HUES6 (cell line): ENCODE data around the gene CLIC5.

Experiments used
- H3K27ac ChIP-seq: 2 replicates; pipeline ENCODE4 v1.7.0; 2013; ENCODE audit warnings: low read depth, mild to moderate bottlenecking, low read length, inconsistent platforms
- H3K27me3 ChIP-seq: 2 replicates; pipeline ENCODE4 v1.6.1; 2013; ENCODE audit warnings: low read length; ENCODE audit not compliant: control insufficient read depth, insufficient read depth
- H3K36me3 ChIP-seq: 2 replicates; pipeline ENCODE4 v1.6.1; 2013; ENCODE audit warnings: low read length; ENCODE audit not compliant: control insufficient read depth, insufficient read depth
- H3K4me1 ChIP-seq: 2 replicates; pipeline ENCODE4 v1.6.1; 2013; ENCODE audit warnings: low read length; ENCODE audit not compliant: control insufficient read depth, insufficient read depth
- H3K4me3 ChIP-seq: 2 replicates; pipeline ENCODE4 v1.5.1; 2013; ENCODE audit warnings: low read depth, low read length
- H3K9ac ChIP-seq: one replicate; pipeline ENCODE4 v1.6.1; 2013; ENCODE audit warnings: mild to moderate bottlenecking, low read length
- H3K9me3 ChIP-seq: 2 replicates; pipeline ENCODE4 v1.6.1; 2013; ENCODE audit warnings: low read depth, low read length; ENCODE audit not compliant: control insufficient read depth, insufficient read depth

Gene CLIC5

GRCh38 chr6:46014511-46015118, 1.0 kb downstream of the CLIC5 start:
- no peak overlapping the region for H3K27ac ChIP-seq
- peaks cover 8% of the 10 kb centered on the region; the same call in 1 of the 2 replicates for H3K9me3 ChIP-seq
- H3K9ac ChIP-seq, result no peak overlapping the region
- H3K36me3 ChIP-seq, result no peaks in the 10 kb centered on the region
- peak overlapping the region; percentile 72 for H3K4me3 ChIP-seq
- H3K4me1 ChIP-seq, result peaks cover 29% of the 10 kb centered on the region
- H3K27me3 ChIP-seq, result peaks cover 56% of the 10 kb centered on the region

DNA sequence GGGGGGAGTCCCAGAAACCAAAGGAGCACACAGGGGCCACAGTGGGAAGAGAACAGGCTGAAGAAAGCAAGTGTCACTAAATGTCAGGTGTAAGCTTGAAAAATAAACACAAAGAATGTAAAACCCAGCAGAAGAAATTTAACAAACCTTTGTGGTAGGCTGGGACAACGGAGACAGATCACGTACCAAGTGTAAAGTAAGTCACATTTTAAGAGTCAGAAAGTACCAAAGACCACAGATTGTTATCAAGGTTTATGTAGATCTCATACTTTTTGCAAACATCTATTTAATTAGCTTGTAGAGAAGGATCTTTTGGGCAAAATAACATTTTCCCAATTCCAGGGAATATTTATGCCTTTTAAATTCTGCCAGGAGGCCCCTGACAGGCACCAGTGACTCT, 1.6 kb downstream of the CLIC5 start:
- peaks cover 29% of the 10 kb centered on the region for H3K4me1 ChIP-seq
- H3K9me3 ChIP-seq, result peaks cover 8% of the 10 kb centered on the region; the same call in 1 of the 2 replicates
- peak overlapping the region; percentile 72 for H3K4me3 ChIP-seq
- no peak overlapping the region for H3K9ac ChIP-seq
- no peaks in the 10 kb centered on the region for H3K36me3 ChIP-seq
- H3K27me3 ChIP-seq, result peaks cover 56% of the 10 kb centered on the region
- H3K27ac ChIP-seq, result no peak overlapping the region

DNA sequence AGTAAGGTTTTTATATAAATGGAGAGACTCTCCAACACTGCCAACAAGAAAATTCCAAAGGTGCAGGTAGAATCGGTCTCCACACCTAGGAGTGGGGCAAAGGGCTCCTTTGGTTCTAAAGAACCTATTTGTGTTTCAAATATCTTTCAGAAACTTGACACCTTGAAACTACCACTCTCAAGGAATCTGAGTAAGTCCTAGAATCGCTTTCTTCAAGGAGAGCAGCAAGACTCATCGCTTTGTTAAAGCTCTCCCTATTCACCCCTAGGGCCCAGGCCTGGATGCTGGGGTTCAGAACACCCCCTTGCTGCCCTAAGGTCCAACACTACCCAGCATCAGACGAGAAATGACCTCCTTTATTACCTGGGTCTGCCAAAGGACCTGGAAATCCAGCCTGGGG, 2.0 kb downstream of the CLIC5 start:
- Histone ChIP-seq H3K9ac (no peak overlapping the region), H3K4me3 (peak overlapping the region; percentile 72), H3K27me3 (peaks cover 56% of the 10 kb centered on the region), H3K4me1 (peaks cover 29% of the 10 kb centered on the region), H3K36me3 (no peaks in the 10 kb centered on the region), H3K9me3 (peaks cover 8% of the 10 kb centered on the region; the same call in 1 of the 2 replicates), H3K27ac (no peak overlapping the region)

- Histone ChIP-seq H3K9me3 (peaks cover 8% of the 10 kb centered on the region; the same call in 1 of the 2 replicates), H3K36me3 (no peaks in the 10 kb centered on the region), H3K4me1 (peaks cover 29% of the 10 kb centered on the region), H3K9ac (no peak overlapping the region), H3K27ac (no peak overlapping the region), H3K27me3 (peaks cover 54% of the 10 kb centered on the region), H3K4me3 (no peak overlapping the region)
Observed at GRCh38 chr6:46012834-46013233, 2.8 kb downstream of the CLIC5 start.

- Histone ChIP-seq H3K4me1 (peaks cover 29% of the 10 kb centered on the region), H3K4me3 (no peak overlapping the region), H3K27ac (no peak overlapping the region), H3K27me3 (peaks cover 41% of the 10 kb centered on the region), H3K9me3 (no peaks in the 10 kb centered on the region), H3K36me3 (no peaks in the 10 kb centered on the region), H3K9ac (no peak overlapping the region)
Observed at GRCh38 chr6:46011188-46012085, 4.2 kb downstream of the CLIC5 start.

DNA sequence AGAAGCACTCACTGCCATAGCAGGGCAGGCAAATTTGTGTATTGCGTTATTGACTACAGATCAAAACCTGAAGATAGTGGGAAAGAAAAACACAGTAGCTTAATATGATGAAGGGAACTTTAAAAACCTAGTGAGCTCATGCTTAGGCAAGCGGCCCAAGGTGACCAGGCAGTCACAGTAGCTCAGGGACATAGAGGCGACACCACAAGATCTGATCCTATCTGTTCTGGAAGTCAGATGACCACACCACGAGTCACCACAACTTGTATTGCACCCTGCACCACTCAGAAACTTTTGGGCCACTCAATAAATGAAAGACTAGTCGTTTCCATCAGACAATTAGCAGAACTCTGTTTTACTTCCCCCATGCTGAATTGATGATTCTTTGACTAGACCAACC, 4.9 kb downstream of the CLIC5 start:
- Histone ChIP-seq H3K27me3 (peaks cover 34% of the 10 kb centered on the region), H3K4me3 (no peak overlapping the region), H3K4me1 (peaks cover 29% of the 10 kb centered on the region), H3K9ac (no peak overlapping the region), H3K27ac (no peak overlapping the region), H3K36me3 (no peaks in the 10 kb centered on the region), H3K9me3 (no peaks in the 10 kb centered on the region)

DNA sequence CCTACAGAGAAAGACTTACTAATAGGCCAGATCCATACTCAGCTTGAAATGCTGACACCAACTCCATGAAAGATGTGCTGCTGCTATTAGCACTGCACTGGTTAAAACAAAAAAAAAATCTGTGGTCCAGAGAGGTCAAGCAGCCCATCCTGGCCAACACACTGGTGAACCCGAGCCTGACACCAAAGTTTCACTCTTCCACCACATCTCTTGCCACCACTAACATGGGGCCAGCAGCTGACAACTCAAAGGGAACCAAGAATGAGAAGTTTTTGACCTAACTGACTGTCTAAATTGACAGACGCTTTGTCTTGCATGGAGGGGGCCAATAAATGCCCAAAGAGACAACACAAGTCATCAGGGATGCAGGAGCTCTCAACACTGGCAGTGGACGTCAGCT, 5.4 kb downstream of the CLIC5 start:
- Histone ChIP-seq H3K4me1 (peaks cover 29% of the 10 kb centered on the region), H3K36me3 (no peaks in the 10 kb centered on the region), H3K9ac (no peak overlapping the region), H3K9me3 (no peaks in the 10 kb centered on the region), H3K4me3 (no peak overlapping the region), H3K27me3 (peaks cover 29% of the 10 kb centered on the region), H3K27ac (no peak overlapping the region)

DNA sequence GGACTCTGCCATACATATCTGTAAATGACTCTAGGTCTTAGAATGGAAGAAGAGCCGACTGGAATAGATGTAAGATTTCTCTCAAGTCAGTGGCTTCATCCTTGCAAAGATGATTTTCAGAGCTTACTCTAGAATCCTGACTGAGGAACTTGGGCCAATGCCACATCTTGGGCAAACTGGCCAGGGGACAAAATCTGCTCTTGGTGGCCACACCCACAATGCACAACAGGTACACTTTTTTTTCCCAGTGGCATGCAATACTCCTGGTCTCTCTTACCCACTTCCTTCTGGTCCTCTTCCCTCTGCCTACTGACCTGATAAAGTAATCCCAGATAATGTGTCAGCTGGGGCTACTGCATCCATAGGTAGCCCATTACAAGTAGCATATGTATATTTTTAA, 13.4 kb downstream of the CLIC5 start:
- H3K9ac ChIP-seq, result no peak overlapping the region
- no peaks in the 10 kb centered on the region for H3K4me1 ChIP-seq
- H3K36me3 ChIP-seq, result no peaks in the 10 kb centered on the region
- H3K27ac ChIP-seq, result no peak overlapping the region
- no peaks in the 10 kb centered on the region for H3K27me3 ChIP-seq
- H3K9me3 ChIP-seq, result no peaks in the 10 kb centered on the region
- H3K4me3 ChIP-seq, result no peak overlapping the region

DNA sequence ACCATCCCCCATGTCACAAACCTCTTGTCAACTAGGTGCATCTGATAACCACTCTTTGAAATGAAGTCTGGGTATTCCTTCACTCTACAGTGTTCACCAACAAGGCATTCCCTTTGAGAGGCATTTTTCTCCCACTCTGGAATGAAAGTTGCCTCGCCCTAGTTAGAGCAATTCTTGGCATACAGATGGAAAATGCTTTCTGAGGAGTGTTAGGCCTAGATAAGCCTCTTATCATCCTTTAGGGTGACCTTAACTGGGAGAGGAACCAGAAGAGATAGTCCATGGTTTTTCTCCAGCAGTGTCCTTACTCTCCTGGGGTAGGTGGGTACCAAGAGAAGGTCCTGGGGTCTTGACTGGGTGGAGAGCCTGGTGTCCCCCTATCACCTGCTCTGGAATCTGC, 14.8 kb downstream of the CLIC5 start:
- no peak overlapping the region for H3K9ac ChIP-seq
- no peaks in the 10 kb centered on the region for H3K27me3 ChIP-seq
- H3K27ac ChIP-seq, result no peak overlapping the region
- no peak overlapping the region for H3K4me3 ChIP-seq
- H3K4me1 ChIP-seq, result no peaks in the 10 kb centered on the region
- H3K36me3 ChIP-seq, result no peaks in the 10 kb centered on the region
- H3K9me3 ChIP-seq, result no peaks in the 10 kb centered on the region

- Histone ChIP-seq H3K27ac (no peak overlapping the region), H3K4me1 (no peaks in the 10 kb centered on the region), H3K27me3 (no peaks in the 10 kb centered on the region), H3K4me3 (no peak overlapping the region), H3K9me3 (no peaks in the 10 kb centered on the region), H3K36me3 (no peaks in the 10 kb centered on the region), H3K9ac (no peak overlapping the region)
Observed at GRCh38 chr6:45998524-45998923, 17.1 kb downstream of the CLIC5 start.

- H3K9ac ChIP-seq, result no peak overlapping the region
- no peaks in the 10 kb centered on the region for H3K4me1 ChIP-seq
- no peaks in the 10 kb centered on the region for H3K36me3 ChIP-seq
Observed at GRCh38 chr6:45997875-45998506, 17.7 kb downstream of the CLIC5 start.

More at GRCh38 chr6:45997875-45998506, 17.7 kb downstream of the CLIC5 start:
- Histone ChIP-seq H3K27me3 (no peaks in the 10 kb centered on the region), H3K27ac (no peak overlapping the region), H3K9me3 (no peaks in the 10 kb centered on the region), H3K4me3 (no peak overlapping the region)
